ENCODE results near the gene PAPSS1. TPM values are rescaled to one million over a fixed set of nuclear protein-coding genes. Genes with fewer than 3 reads are reported as not detected.

PAPSS1 gene
- total RNA-seq, 2 donors from 2014 or later: 21.1 to 22.5 TPM

DNA sequence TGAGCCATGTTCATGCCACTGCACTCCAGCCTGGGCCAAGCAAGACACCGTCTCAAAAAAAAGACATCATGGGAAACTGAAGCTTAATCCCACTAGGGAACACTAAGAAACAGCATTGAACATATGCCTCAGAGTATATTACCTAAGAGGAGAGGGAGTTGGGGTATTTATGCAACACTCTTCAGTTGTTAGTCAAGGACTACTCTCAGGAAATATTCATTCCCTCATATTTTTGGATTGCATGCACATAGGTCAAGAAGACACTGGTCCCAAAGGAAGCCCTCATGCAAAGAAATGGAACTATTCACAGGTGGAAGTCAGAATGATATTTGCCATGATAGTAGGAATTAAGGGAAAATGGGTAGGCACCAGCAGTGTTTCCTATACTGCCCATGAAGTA lies 22.8 kb upstream of the PAPSS1 start:
- H3K4me3 ChIP-seq: no peak overlapping the region
- no peaks in the 10 kb centered on the region for H3K9me3 ChIP-seq
- no peak overlapping the region for H3K27ac ChIP-seq
- DNase-seq: no peak
- no peak overlapping the region for H3K9ac ChIP-seq (ENCODE audit: low read depth in 2 of 2, low read length in 2 of 2)
- intact Hi-C loops (cut with DNase I): no loop called here
- H3K36me3 ChIP-seq: no peaks in the 10 kb centered on the region
- H3K4me1 ChIP-seq: no peaks in the 10 kb centered on the region
- H3K27me3 ChIP-seq: no peaks in the 10 kb centered on the region
- TF ChIP-seq, protein P1, sequence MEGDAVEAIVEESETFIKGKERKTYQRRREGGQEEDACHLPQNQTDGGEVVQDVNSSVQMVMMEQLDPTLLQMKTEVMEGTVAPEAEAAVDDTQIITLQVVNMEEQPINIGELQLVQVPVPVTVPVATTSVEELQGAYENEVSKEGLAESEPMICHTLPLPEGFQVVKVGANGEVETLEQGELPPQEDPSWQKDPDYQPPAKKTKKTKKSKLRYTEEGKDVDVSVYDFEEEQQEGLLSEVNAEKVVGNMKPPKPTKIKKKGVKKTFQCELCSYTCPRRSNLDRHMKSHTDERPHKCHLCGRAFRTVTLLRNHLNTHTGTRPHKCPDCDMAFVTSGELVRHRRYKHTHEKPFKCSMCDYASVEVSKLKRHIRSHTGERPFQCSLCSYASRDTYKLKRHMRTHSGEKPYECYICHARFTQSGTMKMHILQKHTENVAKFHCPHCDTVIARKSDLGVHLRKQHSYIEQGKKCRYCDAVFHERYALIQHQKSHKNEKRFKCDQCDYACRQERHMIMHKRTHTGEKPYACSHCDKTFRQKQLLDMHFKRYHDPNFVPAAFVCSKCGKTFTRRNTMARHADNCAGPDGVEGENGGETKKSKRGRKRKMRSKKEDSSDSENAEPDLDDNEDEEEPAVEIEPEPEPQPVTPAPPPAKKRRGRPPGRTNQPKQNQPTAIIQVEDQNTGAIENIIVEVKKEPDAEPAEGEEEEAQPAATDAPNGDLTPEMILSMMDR (IDR thresholded peaks at IDR 0.05): no peak

DNA sequence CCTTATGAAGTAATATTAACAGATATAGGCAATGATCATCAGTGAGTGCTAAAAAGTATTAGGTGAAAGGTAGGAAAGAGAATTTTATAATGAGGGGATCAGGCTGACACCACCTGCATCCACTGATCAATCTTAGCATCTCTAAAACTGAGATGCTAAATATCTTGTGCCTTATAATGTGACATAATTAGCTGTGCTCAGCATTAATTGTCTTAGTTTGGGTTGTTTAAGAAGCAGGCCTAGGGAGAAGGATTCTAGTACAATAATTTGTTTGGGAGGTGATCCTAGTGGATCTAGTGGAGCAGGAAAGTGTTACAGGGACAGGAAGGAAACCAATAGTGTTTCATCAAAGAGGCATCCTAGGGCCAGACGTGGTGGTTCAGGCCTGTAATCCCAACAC lies 22.2 kb upstream of the PAPSS1 start:
- intact Hi-C loops (cut with DNase I): no loop called here
- Histone ChIP-seq H3K36me3 (no peaks in the 10 kb centered on the region), H3K27ac (no peak overlapping the region), H3K4me1 (no peaks in the 10 kb centered on the region), H3K9me3 (no peaks in the 10 kb centered on the region), H3K9ac (ENCODE audit: low read depth in 2 of 2, low read length in 2 of 2) (no peak overlapping the region), H3K27me3 (no peaks in the 10 kb centered on the region), H3K4me3 (no peak overlapping the region)
- TF ChIP-seq, protein P1 (IDR thresholded peaks at IDR 0.05): no peak
- DNase-seq: no peak

DNA sequence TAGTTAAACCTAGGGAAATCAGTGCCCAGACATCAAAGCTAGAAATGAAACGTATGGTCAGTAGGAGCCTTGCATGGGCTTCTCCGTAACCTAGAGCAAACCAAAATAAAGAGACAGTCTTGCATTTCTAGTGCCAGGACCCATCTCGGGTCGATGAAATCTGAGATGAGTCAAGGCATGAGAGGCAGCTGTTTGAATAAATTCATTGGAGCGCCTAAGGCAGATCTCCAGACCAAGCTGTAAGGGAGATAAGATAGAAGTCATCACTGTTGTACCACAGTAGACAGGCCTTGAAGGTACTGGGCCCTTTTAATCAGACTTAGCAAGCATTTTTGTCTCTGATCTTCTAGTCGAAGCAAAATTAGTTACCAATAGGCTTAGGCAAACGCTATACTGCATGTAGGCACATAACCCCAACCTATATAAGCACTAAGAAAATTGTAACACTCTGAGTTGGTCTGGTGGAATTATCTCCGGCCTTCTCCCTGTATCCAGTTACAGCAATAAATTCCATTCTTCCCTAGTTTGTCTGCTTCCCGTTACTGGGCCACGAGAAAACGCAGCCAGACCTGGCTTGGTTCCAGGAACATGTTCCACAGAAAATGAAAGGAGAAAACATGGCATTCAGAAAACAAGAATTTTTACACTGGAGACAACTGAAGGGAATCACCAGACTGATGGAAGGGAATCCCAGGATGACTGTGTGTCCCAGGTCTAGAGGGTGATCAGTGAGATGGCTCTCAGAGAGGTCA lies 21.1 kb upstream of the PAPSS1 start:
- H3K9me3 ChIP-seq: no peaks in the 10 kb centered on the region
- no peaks in the 10 kb centered on the region for H3K4me1 ChIP-seq
- H3K9ac ChIP-seq (ENCODE audit: low read depth in 2 of 2, low read length in 2 of 2): no peak overlapping the region
- no peaks in the 10 kb centered on the region for H3K27me3 ChIP-seq
- intact Hi-C loops (cut with DNase I): no loop called here
- H3K27ac ChIP-seq: no peak overlapping the region
- no peak for DNase-seq
- H3K36me3 ChIP-seq: no peaks in the 10 kb centered on the region
- H3K4me3 ChIP-seq: no peak overlapping the region
- TF ChIP-seq, protein P1 (IDR thresholded peaks at IDR 0.05): no peak

DNA sequence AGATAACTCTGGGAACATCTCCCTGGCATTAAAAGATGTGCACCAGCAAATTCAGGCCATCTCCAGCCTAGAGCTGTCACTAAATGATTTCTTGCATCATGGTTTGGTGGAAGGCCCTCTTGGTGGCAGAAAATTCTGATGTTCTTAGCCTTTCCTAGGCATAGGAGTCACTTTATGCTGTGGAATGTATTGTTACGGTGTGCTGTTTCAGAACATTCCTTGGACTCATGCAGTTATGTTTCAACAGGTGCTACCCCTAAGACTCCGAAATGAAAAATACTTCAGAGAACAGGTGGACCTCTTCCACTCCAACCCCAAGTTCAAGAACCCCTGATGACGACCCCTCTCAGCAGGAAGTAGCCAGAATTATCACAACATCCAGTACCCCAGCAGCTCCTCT lies 20.3 kb upstream of the PAPSS1 start:
- no peaks in the 10 kb centered on the region for H3K4me1 ChIP-seq
- H3K36me3 ChIP-seq: no peaks in the 10 kb centered on the region
- H3K4me3 ChIP-seq: no peak overlapping the region
- no peak overlapping the region for H3K27ac ChIP-seq
- no peak for DNase-seq
- no peak overlapping the region for H3K9ac ChIP-seq (ENCODE audit: low read depth in 2 of 2, low read length in 2 of 2)
- no peaks in the 10 kb centered on the region for H3K27me3 ChIP-seq
- TF ChIP-seq, protein P1 (IDR thresholded peaks at IDR 0.05): no peak
- H3K9me3 ChIP-seq: no peaks in the 10 kb centered on the region
- intact Hi-C loops (cut with DNase I): no loop called here

DNA sequence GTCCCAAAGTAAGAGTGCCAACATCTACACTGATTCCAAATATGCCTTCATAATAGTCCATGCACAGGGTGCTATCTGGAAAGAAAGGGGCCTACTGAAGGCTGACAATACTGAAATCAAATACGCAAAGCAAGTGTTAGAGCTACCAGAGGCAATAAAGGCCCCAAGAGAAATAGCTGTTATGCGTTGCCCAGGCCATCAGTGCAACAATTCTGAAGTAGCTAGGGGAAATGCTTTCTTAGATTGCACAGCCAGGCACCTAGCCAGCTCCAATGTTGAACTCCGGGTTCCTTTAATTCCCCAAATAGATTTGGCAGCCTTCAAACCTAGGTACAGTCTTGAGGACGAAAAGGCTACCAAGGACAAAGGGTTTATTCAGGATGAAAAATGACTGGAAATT lies 17.4 kb upstream of the PAPSS1 start:
- Histone ChIP-seq H3K36me3 (no peaks in the 10 kb centered on the region), H3K9me3 (no peaks in the 10 kb centered on the region), H3K4me3 (no peak overlapping the region), H3K27me3 (no peaks in the 10 kb centered on the region), H3K9ac (ENCODE audit: low read depth in 2 of 2, low read length in 2 of 2) (no peak overlapping the region), H3K27ac (no peak overlapping the region), H3K4me1 (no peaks in the 10 kb centered on the region)
- intact Hi-C loops (cut with DNase I): loop anchor here (10.0 kb wide), 1 partner anchor 693 kb away; no protein-coding TSS in a partner anchor
- DNase-seq: no peak
- TF ChIP-seq, protein P1 (IDR thresholded peaks at IDR 0.05): no peak
